HEK293T (cell line): ENCODE results near the gene UTY.

Source experiments
- ELF4 ChIP-seq: fragments of 450-650 bp; IDR thresholded peaks from 2 replicates; pipeline ENCODE4 v1.6.1; 2017; ENCODE audit warnings: antibody characterized with exemption
- FOXA1 ChIP-seq: fragments of 450-650 bp; IDR thresholded peaks from 2 replicates; pipeline ENCODE4 v1.6.1; 2016; ENCODE audit warnings: mild to moderate bottlenecking
- FOXM1 ChIP-seq: fragments of 450-650 bp; IDR thresholded peaks from 2 replicates; pipeline ENCODE4 v1.6.1; 2017; ENCODE audit warnings: mild to moderate bottlenecking, borderline replicate concordance

DNA sequence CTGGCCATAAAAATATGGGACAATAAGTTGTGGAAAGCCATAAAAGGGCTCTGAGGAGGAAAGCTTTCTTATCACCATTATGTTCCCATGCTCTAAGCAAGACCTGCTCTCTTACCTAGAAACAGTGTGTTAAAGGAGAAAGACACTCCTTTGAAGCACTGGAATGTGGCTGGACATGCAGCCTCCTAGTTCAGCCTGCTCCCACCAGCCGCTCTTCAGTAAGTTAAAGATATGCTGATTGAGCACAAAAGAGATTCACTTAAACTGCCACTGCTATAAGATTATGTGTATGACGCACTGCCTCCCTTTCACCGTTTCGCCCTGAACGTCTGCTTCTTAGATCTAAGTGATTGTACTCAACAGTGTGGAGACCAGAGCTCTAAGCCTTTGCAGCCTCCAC, 146.0 kb downstream of the UTY start:
- TF ChIP-seq ELF4 (no peak), FOXA1 (no peak), FOXM1 (no peak)
